ENCODE results near the gene SEC24A. TPM values are rescaled to one million over a fixed set of nuclear protein-coding genes. Genes with fewer than 3 reads are reported as not detected.
"Not testable (repeated sequence)": the region's sequence is repeated elsewhere in the genome, so short reads cannot be mapped to it uniquely, and the experiment has no call there.

The SEC24A gene
- total RNA-seq, 1 donor from 2014 or later, result 12.4 TPM

DNA sequence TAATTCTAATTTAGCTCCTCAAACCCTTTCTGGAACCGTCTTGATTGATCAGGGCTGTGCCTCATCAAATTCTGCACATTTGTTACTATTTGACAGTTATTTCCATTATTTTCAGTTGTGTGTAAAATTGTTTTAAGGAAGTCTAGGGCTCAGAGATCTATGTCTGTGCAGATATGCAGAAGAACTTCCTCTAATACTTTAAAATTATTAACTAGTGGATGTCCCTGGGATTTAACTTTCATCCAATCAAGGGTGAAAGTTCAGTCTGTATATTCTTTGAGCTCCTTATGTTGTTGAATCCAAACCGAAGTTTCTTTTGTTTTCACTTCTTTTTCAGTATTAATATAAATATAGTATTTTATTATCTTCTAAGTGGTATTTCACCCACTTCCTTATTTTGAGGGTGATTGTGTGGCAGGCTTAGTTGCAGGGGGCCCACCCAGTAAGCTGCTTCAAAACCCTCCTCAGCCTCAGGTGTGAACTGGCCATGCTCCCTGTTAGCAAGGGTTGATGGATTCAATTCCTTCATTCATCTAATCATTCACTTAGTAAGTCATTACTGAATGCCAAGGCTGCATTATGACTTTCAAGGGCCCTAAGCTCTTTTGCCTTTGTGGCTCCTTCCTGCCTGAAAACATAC lies 87.7 kb downstream of the SEC24A start:
- no peak for DNase-seq (ENCODE audit: low spot score)
- intact Hi-C loops (cut with DNase I), result loop anchor here (10.0 kb wide), 1 partner anchor 139 kb away; the partner anchor contains the start of gene TXNDC15

DNA sequence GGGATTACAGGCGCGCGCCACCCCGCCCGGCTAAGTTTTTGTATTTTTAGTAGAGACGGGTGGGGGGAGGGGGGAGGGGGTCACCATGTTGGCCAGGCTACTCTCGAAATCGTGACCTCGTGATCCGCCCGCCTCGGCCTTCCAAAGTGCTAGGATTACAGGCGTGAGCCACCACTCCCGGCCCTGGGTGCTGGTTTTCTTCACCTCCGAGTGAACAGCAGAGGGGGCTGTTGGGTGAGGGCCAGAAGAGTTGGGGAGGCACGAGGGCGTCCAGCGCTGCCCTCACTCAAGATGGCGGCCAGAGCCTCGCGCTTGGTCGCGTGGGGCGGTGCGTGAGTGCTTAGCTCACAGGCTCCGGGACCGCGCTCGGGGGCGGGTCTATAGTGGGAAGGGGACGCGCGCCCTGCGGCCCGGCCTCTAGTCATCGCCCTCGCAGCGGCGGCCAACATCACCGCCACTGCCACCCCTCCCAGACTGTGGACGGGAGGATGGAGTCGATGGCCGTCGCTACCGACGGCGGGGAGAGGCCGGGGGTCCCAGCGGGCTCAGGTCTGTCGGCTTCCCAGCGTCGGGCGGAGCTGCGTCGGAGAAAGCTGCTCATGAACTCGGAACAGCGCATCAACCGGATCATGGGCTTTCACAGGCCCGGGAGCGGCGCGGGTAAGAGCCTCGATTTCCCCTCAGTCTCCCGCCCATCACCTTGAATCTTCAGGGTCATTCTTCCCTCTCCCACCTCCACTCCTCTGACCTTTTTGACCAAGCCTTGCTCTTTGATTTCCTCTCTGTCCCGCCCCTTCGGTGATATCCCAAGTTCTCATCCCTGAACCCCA lies 89.8 kb downstream of the SEC24A start, which contains the start of gene CAMLG:
CAMLG (plus strand) TSS at position 416 of the 830 bp plus-strand sequence; CDS start at position 489, 73 bp downstream.
- peak; percentile 99 for DNase-seq (ENCODE audit: low spot score)
- intact Hi-C loops (cut with DNase I), result loop anchor here (1.0 to 10.0 kb wide), 2 partner anchors 136 to 167 kb away; partner anchors contain the start of genes PCBD2 and TXNDC15

DNA sequence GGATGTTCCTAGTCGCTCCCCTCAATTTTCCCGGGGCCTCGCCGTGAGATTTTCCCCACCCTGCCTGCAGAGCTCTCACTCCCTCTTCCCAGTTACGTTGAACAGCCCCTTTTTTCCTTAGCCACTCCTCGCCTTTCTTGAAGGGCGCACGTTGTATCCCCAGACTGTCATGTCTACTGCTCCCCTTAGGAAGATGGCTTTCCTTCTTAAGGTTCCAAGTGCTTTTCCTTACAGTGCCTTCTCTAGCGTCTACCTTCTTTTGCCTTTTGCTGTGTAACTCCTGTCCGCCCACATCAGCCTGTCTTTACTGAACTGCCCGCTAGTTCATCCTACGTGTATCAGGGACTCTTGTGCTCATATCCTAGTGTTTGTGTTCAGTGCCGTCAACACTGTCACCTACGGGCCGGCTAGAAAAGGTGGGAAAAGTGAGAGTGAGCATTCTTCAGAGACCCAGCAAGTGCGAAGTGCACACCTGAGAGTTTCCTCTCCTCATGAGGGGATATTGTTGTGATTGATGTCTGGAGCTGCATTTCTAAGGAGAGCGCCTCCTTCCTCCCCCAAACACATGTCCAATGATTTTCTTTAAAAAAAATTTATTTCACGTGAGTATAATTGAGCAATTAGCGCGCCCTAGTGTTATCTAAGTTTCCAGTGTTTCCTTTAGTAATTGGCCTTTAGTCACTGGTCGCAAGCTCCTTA lies 90.5 kb downstream of the SEC24A start:
- no peak for DNase-seq (ENCODE audit: low spot score)
- intact Hi-C loops (cut with DNase I), result loop anchor here (1.0 to 10.0 kb wide), 2 partner anchors 136 to 166 kb away; partner anchors contain the start of genes PCBD2 and TXNDC15

DNA sequence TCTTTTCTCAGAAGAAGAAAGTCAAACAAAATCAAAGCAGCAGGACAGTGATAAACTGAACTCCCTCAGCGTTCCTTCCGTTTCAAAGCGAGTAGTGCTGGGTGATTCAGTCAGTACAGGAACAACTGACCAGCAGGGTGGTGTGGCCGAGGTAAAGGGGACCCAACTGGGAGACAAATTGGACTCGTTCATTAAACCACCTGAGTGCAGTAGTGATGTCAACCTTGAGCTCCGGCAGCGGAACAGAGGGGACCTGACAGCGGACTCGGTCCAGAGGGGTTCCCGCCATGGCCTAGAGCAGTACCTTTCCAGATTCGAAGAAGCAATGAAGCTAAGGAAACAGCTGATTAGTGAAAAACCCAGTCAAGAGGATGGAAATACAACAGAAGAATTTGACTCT lies 92.5 kb downstream of the SEC24A start:
- no peak for DNase-seq (ENCODE audit: low spot score)
- intact Hi-C loops (cut with DNase I), result no loop called here

DNA sequence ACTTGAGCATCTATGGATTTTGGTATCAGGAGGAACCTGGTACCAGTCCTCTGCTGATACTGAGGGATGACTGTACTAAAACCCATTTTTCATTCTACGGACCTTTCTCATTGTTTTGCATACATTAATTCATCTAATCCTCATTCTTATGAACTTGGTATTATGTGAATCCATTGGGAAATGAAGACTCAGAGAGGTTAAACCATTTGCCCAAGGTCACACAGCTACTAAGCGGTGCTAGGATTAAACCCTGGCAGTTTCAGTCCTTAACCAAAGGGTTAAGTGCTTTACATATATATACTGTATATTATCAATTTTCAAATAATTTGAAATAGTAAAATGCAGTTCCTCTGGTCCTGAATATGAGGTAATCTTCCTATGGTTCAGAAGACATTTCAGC lies 93.5 kb downstream of the SEC24A start:
- no peak for DNase-seq (ENCODE audit: low spot score)
- intact Hi-C loops (cut with DNase I), result no loop called here

DNA sequence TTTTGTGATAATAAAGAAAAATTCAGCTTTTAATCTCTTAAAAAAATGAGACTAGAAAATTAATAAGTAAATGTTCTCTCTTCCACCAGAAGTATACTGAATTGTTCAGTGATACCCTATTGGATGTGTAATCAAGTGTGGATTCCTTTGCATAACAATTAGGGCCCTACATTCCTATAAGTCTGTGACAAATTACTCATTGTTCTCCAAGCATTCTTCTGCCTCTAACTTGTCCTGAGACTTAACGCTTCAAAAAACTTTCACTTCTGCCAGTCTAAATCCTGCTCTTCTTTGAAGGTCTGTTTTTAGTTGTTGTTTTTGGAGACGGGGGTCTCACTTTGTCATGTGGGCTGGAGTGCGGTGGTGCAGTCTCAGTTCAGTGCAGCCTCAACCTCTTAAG lies 100.8 kb downstream of the SEC24A start:
- DNase-seq (ENCODE audit: low spot score), result no peak
- intact Hi-C loops (cut with DNase I), result no loop called here

DNA sequence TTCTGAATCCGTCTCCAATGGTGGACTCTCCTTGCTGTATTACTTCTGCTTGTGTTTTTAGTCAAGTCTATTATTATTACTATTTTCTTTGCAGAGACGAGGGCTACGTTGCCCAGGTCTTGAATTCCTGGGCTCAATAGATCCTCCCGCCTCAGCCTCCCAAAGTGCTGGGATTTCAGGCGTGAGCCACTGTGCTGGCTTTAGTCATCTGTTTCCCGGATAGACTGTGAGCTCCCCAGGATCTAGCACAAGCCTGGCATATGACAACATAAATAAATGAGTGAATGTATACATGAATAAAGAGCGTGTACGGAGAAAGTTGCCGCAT lies 109.6 kb downstream of the SEC24A start:
- intact Hi-C loops (cut with DNase I), result loop anchor here (1.0 to 5.0 kb wide), 3 partner anchors 21 to 126 kb away; partner anchors contain the start of genes C5orf24 and SAR1B
- no peak for DNase-seq (ENCODE audit: low spot score)

DNA sequence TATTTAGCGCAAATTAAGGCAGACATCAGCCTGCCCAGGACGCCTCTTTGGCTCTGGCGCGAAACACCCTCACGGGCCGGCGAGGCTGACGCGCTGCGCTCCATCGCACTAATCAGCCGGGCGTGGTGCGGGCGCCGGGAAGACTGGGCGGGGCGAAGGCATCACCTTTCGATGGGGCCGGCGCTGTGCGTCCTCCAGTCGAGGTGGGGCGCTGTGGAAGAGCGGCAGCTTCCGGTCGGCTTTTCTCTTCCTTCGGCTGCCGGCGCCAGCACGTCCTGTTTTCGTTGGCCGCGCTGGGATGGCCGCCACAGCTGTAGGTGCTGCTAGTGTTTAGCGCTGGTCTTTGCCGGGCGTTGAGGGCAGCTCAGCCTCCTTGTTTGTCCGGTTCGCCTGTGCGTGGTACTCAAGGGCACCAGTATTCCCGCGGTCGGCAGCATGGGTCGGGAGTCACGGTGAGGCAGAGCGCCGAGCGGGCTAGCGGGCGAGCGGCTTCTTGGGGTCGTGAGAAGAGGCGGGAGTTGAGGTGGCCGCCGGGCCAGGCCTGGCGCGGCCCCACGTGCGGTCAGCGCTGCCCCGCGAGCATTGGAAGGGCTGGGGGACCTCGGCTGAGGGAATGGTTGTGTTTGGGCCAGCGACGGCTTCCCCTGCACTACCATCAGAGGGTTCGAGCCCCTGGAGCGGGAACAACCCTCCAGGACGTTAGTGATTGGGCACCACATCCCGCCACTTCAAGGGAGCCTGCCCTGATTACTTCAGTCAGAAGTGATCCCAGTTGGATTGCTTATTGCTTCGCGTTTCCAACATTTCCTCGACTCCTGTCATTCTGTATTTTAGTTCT lies 110.1 kb downstream of the SEC24A start, which contains the start of gene DDX46:
DDX46 (plus strand) TSS at position 276 of the 838 bp plus-strand sequence; CDS start at position 436, 160 bp downstream.
- intact Hi-C loops (cut with DNase I), result loop anchor here (1.0 to 5.0 kb wide), 3 partner anchors 21 to 126 kb away; partner anchors contain the start of genes C5orf24 and SAR1B
- peak; percentile 97 for DNase-seq (ENCODE audit: low spot score)

DNA sequence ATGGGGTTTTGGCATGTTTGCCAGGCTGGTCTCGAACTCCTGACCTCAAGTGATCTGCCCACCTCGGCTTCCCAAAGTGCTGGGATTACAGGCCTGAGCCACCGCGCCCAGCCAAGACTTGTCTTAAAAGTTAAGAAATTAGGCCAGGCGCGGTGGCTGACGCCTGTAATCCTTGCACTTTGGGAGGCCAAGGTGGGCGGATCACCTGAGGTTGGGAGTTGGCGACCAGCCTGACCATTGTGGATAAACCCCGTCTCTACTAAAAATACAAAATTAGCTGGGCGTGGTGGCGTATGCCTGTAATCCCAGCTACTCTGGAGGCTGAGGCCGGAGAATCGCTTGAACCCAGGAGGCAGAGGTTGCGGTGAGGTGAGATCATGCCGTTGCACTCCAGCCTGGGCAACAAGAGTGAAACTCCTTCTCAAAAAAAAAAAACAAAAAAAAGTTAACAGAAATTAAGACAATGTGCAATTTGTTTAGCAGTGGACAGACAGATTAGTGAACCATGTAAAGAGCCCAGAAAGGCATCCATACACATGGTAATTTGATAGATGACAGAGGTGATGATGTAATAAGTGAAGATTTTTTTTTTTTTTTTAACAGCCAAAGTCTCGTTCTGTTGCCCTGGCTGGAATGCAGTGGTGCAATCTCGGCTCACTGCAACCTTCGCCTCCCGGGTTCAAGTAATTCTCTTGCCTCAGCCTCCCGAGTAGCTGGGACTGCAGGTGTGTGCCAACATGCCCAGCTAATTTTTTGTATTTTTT lies 119.1 kb downstream of the SEC24A start:
- DNase-seq (ENCODE audit: low spot score); intact Hi-C loops (cut with DNase I): not testable (repeated sequence)

DNA sequence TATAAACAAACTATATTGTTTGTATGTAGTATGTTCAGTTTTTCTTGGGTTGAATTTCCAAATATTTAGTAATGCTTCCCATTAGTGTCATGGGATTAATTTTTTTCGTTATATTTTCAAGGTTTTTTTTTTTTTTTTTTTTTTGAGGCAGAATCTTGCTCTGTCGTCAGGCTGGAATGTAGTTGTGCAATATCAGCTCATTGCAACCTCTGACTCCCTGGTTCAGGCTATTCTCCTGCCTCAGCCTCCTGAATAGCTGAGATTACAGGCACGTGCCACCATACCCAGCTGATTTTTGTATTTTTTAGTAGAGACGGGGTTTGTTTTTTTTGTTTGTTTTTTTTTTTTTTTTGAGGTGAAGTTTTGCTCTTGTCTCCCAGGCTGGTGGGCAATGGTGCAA lies 120.6 kb downstream of the SEC24A start:
- intact Hi-C loops (cut with DNase I), result no loop called here
- no peak for DNase-seq (ENCODE audit: low spot score)

DNA sequence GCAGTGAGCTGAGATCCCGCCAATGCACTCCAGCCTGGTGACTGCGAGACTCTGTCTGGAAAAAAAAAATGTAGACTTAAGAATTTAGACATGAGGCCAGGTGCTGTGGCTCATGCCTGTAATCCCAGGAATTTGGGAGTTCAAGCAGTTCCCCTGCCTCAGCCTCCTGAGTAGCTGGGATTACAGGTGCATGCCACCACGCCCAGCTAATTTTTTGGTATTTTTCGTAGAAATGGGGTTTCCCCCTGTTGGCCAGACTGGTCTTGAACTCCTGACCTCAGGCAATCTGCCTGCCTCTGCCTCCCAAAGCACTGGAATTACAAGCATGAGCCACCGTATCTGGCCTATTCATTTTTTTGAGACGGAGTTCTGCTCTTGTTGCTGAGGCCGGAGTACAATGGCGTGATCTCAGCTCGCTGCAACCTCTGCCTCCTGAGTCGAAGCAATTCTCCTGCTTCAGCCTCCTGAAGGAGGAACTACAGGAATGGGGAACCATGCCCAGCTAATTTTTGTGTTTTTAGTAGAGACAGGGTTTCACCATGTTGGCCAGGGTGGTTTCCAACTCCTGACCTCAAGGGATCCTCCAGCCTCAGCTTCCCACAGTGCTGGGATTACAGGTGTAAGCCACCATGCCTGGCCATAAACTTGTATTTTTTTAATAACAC lies 124.0 kb downstream of the SEC24A start:
- DNase-seq (ENCODE audit: low spot score), result no peak
- intact Hi-C loops (cut with DNase I), result no loop called here

DNA sequence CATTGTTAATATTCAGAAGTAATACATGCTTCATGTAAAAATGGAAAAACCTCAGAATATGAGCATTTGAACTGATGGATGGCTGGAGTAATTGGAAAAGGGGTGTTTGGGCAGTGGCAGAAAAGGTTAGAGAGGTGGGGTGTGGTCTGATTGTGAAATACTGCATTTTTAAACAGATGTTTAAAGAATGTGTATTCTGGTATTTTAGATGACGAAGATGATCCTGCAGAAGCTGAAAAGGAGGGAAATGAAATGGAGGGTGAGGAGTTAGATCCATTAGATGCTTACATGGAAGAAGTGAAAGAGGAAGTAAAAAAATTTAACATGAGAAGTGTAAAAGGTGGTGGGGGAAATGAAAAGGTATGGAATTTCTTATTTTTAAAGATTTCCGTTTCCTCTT lies 128.8 kb downstream of the SEC24A start:
- DNase-seq (ENCODE audit: low spot score), result no peak
- intact Hi-C loops (cut with DNase I), result no loop called here

Other genes starting within 250 kb of the SEC24A start
- gene CDKN2AIPNL, start 236.9 kb upstream of the SEC24A start, total RNA-seq, result 27.2 TPM
- 25.7 TPM for gene JADE2, start 123.1 kb upstream of the SEC24A start, total RNA-seq
- gene SAR1B, start 16.0 kb upstream of the SEC24A start, total RNA-seq, result 85.9 TPM
- 18.7 TPM for gene CAMLG, start 89.8 kb downstream of the SEC24A start, total RNA-seq
- gene DDX46, start 110.0 kb downstream of the SEC24A start, total RNA-seq, result 32.6 TPM
- 26.6 TPM for gene C5orf24, start 197.2 kb downstream of the SEC24A start, total RNA-seq
- gene TXNDC15, start 225.6 kb downstream of the SEC24A start, total RNA-seq, result 46.6 TPM